Stimulated activated naive CD8-positive, alpha-beta T cell treated with anti-CD3 and anti-CD28 coated beads, Interleukin-15, Interleukin-2, amounts not matched to agents 100 U/mL and 50 U/mL, for 24 hours (primary cell): ENCODE data around the gene TCEANC2.

ENCODE experiments used
- ATAC-seq: fragments of 150-1000 bp; cut with Tn5 transposase; one replicate; pipeline ENCODE4 v1.10.0; 2021
- DNase-seq: peaks from one replicate; pipeline ENCODE4 v3.0.0; 2021

Gene TCEANC2

GRCh38 chr1:54114001-54114400 is 60.6 kb downstream of the TCEANC2 start:
- DNase-seq (no peak), ATAC-seq (no peak)

- ATAC-seq = no peak
- no peak for DNase-seq
Observed at GRCh38 chr1:54114955-54115354, 61.5 kb downstream of the TCEANC2 start.

GRCh38 chr1:54115520-54115919 is 62.1 kb downstream of the TCEANC2 start:
- ATAC-seq (no peak), DNase-seq (no peak)

- no peak for DNase-seq
Observed at GRCh38 chr1:54117815-54118563, 64.6 kb downstream of the TCEANC2 start.

GRCh38 chr1:54118704-54119103 is 65.3 kb downstream of the TCEANC2 start:
- DNase-seq (no peak), ATAC-seq (no peak)

More at GRCh38 chr1:54117815-54118563, 64.6 kb downstream of the TCEANC2 start:
- ATAC-seq = no peak

GRCh38 chr1:54120018-54120697 is 66.8 kb downstream of the TCEANC2 start:
- ATAC-seq (no peak), DNase-seq (no peak)

- ATAC-seq (no peak), DNase-seq (no peak)
Observed at GRCh38 chr1:54120698-54121481, 67.5 kb downstream of the TCEANC2 start.

- ATAC-seq = peak; percentile 73
- DNase-seq = peak; percentile 81
Observed at GRCh38 chr1:54121482-54122134, 68.2 kb downstream of the TCEANC2 start.

GRCh38 chr1:54122135-54122751 is 68.8 kb downstream of the TCEANC2 start:
- DNase-seq = no peak
- ATAC-seq = no peak

- no peak for DNase-seq
- no peak for ATAC-seq
Observed at GRCh38 chr1:54122992-54123391, 69.6 kb downstream of the TCEANC2 start.

GRCh38 chr1:54124472-54124871 is 71.1 kb downstream of the TCEANC2 start:
- DNase-seq (no peak), ATAC-seq (no peak)

- ATAC-seq (no peak), DNase-seq (no peak)
Observed at GRCh38 chr1:54124906-54125305, 71.5 kb downstream of the TCEANC2 start.

GRCh38 chr1:54125386-54126070 is 72.1 kb downstream of the TCEANC2 start:
- no peak for ATAC-seq
- DNase-seq = no peak

- ATAC-seq (no peak), DNase-seq (no peak)
Observed at GRCh38 chr1:54126271-54126815, 72.9 kb downstream of the TCEANC2 start.

- ATAC-seq (no peak), DNase-seq (no peak)
Observed at GRCh38 chr1:54127594-54128300, 74.3 kb downstream of the TCEANC2 start.

- ATAC-seq = no peak
- DNase-seq = no peak
Observed at GRCh38 chr1:54129858-54130257, 76.5 kb downstream of the TCEANC2 start.

GRCh38 chr1:54131419-54131818 is 78.0 kb downstream of the TCEANC2 start:
- no peak for ATAC-seq

GRCh38 chr1:54132495-54132894 is 79.1 kb downstream of the TCEANC2 start:
- DNase-seq = no peak
- no peak for ATAC-seq

More at GRCh38 chr1:54131419-54131818, 78.0 kb downstream of the TCEANC2 start:
- DNase-seq = no peak

- no peak for DNase-seq
- no peak for ATAC-seq
Observed at GRCh38 chr1:54134295-54134694, 80.9 kb downstream of the TCEANC2 start.

- ATAC-seq (no peak), DNase-seq (no peak)
Observed at GRCh38 chr1:54135436-54136120, 82.2 kb downstream of the TCEANC2 start.
